C4-2B (cell line): ENCODE results near the gene KCNK13.

ENCODE experiments used
- H3K27ac ChIP-seq: fragments of 450-650 bp; 2 replicates; pipeline ENCODE4 v1.5.1; 2017
- ZFX ChIP-seq: fragments of 450-650 bp; IDR thresholded peaks from 2 replicates; pipeline ENCODE4 v1.6.1; 2017
- TF ChIP-seq, protein P1 (sequence below): fragments of 450-650 bp; conservative IDR thresholded peaks from 2 replicates; pipeline ENCODE4 v1.5.1; 2017; ENCODE audit warnings: mild to moderate bottlenecking

The KCNK13 gene

DNA sequence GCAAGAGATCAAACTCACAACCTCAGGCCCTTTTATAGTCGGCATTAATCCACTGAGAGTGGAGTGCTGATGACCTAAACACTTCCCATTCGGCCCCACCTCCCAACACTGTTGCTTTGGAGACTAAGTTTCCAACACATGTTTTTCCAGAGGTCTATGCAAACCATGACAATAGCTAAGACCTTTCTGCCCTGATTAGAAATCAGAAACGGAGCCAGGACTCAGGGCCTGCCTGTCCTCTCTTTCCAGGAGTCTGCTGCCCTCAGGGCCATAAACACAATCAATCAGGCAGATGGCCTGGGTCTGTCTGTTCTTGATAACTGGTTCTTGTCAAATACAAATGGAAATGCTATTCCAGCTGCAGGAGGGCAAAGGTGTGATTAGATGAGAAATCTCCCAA, 97.4 kb downstream of the KCNK13 start:
- H3K27ac ChIP-seq: no peak overlapping the region

DNA sequence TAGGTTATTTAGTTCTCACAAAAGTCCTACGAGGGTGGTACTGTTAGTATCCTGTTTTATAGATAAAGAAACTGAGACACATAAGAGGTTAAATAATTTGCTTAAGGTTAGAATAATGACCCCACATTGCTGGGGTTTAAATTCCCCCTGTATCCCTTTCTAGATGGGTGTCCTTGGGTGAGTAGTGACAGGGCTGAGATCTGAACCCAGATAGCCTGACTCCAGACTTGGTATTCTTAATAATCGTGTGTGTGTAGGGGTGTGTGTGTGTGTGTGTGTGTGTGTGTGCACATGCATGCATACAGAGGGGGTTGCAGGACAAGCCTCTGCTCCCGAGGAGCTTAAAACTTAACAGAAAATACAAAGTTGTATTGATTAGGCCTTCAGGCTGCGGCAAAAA, 97.9 kb downstream of the KCNK13 start:
- TF ChIP-seq ZFX: no peak
- TF ChIP-seq, protein P1, sequence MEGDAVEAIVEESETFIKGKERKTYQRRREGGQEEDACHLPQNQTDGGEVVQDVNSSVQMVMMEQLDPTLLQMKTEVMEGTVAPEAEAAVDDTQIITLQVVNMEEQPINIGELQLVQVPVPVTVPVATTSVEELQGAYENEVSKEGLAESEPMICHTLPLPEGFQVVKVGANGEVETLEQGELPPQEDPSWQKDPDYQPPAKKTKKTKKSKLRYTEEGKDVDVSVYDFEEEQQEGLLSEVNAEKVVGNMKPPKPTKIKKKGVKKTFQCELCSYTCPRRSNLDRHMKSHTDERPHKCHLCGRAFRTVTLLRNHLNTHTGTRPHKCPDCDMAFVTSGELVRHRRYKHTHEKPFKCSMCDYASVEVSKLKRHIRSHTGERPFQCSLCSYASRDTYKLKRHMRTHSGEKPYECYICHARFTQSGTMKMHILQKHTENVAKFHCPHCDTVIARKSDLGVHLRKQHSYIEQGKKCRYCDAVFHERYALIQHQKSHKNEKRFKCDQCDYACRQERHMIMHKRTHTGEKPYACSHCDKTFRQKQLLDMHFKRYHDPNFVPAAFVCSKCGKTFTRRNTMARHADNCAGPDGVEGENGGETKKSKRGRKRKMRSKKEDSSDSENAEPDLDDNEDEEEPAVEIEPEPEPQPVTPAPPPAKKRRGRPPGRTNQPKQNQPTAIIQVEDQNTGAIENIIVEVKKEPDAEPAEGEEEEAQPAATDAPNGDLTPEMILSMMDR: no peak
- H3K27ac ChIP-seq: no peak overlapping the region

More for the DNA sequence above, 97.4 kb downstream of the KCNK13 start:
- TF ChIP-seq, protein P1: no peak
- TF ChIP-seq ZFX: no peak

DNA sequence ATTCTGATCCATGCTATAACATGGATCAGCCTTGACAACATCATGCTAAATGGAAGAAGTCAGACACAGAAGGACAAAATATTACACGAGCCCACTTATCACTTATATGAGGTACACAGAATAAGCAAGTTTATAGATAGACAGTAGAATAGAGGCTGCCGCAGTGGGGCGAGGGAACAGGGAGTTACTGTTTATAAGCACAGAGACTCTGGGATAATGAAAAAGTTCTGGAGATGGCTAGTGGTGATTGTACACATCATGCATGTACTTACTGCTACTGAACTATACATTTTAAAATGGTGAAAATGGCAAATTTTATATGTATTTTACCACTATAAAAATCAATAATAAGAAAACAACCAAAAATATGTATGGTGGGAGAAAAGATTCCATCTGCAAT, 99.3 kb downstream of the KCNK13 start:
- no peak for TF ChIP-seq ZFX
- TF ChIP-seq, protein P1: no peak
- H3K27ac ChIP-seq: no peak overlapping the region

DNA sequence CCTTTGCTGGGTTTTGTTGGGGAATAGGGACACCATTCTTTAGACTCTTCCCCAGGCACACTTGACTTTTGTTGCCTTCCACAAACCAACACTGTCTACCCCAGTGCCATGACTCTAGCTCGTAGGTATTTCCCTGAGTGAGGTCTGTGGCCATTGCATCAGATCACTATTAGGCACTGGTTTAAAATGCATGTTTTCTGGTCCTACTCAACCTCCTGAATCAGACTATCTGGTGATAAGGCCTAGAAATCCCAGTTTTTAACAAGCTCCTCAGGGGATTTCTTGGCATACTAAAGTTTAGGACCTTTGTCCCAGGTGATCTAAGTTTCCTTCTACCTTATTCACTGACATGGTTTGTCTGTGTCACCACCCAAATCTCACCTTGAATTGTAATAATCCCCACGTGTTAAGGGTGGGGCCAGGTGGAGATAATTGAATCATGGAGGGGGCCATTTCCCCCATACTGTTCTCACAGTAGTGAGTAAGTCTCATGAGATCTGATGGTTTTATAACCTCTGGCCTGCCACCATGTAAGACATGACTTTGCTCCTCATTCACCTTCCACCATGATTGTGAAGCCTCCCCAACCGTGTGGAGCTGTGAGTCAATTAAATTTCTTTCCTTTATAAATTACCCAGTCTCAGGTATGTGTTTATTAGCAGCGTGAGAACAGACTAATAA, 106.8 kb downstream of the KCNK13 start:
- H3K27ac ChIP-seq: no peak overlapping the region
- TF ChIP-seq, protein P1: no peak
- TF ChIP-seq ZFX: no peak

DNA sequence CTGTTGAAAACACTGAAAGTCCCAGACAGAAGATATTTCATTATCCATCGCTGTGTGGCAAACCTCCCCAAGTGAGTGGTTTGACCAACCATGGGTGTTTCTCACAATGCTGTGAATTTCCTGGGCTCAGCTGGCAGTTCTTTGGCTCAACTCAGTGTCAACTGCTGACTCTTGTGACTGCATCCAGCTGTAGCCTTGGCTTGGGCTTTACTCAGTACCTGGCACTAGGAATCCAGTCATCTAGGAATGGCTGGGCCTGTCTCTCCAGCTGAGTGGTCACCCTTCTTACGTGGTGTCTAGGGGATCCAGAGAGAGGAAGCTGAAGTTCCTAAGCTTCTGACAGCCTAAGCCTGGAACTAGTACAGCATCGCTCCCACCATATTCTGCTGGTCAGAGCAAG, 113.8 kb downstream of the KCNK13 start:
- no peak overlapping the region for H3K27ac ChIP-seq

DNA sequence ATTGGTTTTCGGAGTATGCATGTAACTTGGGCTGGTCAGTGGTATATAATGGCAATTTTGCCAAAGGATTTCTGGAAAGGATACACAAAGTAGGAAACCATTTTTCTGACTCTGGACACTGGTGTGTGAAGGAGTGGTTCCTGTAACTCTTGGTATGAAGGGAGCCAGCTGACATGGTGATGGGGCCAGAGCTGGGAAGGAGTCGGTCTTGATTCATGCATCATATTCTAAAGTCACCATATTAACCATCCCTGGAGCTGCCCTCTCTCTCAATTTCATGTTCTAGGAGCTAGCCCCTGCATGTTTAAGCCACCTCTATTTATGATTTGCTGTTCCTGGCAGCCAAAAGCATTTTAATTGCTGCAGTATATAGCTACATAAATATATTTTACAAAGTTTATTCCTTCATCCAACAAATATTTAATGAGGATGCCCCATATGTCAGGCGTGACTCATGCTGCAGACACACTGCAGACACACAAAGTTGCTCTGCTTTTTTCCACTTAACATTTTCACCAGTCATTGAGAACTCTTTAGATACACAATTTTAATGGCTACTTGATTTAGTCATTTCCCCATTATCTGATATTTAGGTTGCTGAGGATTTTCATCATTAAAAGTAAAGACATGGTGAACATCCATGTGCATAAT, 115.9 kb downstream of the KCNK13 start:
- no peak for TF ChIP-seq ZFX
- TF ChIP-seq, protein P1: no peak
- no peak overlapping the region for H3K27ac ChIP-seq

More for the DNA sequence above, 113.8 kb downstream of the KCNK13 start:
- no peak for TF ChIP-seq ZFX
- TF ChIP-seq, protein P1: no peak

DNA sequence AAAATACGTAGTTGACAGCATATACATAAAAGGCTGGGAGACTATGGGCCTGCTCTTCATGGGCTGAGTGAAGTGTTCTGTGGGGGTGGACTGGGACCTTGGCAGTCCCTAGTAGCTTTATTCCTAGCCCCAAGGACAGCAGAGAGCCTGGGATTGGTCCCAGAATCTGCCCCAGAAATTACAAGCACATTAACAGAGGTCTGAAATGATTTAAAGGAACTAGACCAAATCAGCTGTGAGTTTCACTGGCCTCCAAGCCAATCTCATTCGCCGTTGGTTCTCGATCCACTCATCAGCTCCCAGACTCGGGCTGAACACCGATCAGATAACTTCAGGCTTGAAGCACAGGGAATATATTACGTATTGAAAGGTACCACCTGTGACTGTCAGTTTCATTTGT, 117.6 kb downstream of the KCNK13 start:
- H3K27ac ChIP-seq: no peak overlapping the region
- no peak for TF ChIP-seq ZFX
- TF ChIP-seq, protein P1: no peak
